HuH-7 (cell line): ENCODE data around the gene AIFM2.
"Not testable (repeated sequence)": the region's sequence is repeated elsewhere in the genome, so short reads cannot be mapped to it uniquely, and the experiment has no call there.

Experiments
- DNase-seq: peaks from one replicate; pipeline ENCODE4 v3.0.0; 2011; ENCODE audit warnings: low spot score

The AIFM2 gene

DNA sequence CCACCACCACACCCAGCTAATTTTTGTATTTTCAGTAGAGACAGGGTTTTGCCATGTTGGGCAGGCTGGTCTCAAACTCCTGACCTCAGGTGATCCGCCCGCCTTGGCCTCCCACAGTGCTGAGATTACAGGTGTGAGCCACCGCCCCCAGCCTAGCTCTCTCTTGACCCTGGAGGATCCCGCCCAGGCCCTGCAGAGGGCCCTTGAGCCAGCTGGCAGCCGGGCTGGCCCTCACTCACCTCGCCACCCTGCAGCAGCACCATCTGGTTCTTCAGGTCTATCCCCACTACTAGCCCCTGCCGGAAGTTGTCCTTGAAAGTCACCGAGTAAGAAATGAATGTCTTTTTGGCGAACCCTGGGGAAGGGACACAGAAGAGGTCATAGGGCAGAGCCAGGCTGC lies 9.5 kb downstream of the AIFM2 start:
- DNase-seq, result not testable (repeated sequence)

DNA sequence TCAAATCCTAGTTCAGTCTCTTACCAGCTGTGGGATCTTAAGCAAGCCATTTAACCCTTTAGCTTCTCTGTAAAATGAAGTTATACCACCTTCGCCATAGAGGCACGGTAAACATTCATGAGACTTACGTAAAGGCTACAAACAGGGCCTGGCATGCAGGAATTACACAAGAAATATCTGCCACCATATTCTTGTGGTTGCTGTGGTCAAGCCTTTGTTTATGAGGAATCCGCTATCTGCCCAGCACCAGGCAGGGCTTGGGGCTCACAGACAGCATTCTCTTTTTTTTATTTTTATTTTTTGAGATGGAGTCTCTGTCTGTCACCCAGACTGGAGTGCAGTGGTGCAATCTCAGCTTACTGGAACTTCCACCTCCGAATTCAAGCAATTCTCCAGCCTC lies 9.9 kb downstream of the AIFM2 start:
- DNase-seq, result no peak

DNA sequence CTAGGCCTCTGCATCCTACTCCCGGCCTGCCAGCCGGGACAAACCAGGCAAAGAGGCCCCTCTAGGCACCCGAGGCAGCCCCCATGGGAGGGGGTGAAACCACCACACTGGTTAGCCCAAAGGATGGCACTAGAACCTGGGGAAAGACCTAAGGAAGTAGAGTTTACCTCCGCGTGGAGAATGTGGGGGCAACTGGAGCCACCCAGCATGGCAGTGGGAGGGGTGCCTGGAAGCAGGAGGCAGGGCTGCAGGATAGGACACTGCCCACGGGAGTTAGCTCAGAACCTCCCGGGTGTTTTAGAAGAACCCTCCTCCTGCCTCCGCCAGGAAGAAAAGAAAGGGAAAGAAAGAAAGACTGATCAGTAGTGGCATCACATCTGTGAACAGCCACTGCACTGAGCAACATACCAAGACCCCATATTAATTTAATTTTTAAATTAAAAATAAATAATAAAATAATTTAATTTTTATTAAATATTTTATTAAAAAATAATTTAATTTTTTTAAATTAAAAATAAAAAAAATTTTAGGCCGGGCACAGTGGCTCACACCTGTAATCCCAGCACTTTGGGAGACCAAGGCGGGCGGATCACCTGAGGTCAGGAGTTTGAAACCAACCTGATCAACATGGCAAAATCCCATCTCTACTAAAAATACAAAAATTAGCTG lies 11.2 kb downstream of the AIFM2 start:
- no peak for DNase-seq

DNA sequence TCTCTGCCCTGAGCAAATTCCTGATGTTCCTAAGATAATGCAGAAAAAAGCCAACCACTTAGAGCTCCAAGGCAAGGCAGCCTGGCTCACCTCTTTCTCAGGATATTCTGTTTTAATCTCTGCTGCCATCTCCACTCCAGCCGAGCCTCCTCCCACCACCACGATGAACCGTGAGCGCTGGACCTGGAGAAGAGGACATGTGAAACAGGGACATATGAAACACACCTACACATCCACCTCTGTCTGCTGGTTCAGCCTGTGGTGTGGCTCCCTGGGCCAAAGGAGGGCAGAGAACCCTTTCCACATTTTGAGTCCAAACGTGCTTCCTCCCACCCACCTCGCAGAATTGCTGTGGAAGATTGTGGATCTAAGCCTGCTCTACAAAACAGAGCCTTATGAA lies 12.2 kb downstream of the AIFM2 start:
- DNase-seq, result no peak

DNA sequence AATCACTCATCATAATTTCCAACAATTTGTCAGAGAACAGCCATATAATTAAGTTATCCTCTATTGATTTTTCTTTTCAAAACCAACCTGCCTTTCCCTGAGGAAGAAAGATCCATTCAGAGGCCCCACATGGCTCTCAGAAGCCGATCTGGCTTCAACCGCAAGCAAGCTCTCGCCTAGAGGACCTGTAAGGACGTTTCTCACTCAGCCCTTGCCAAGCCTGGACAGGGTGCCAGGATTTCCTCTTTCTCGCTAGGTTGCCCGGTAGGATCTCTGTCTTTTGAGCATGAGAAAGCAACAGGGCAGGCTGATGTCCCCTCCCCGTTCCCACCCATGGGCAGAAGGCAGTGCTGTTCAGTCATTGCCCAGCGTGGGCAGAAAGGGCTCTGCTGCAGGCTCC lies 13.0 kb downstream of the AIFM2 start:
- DNase-seq, result no peak

DNA sequence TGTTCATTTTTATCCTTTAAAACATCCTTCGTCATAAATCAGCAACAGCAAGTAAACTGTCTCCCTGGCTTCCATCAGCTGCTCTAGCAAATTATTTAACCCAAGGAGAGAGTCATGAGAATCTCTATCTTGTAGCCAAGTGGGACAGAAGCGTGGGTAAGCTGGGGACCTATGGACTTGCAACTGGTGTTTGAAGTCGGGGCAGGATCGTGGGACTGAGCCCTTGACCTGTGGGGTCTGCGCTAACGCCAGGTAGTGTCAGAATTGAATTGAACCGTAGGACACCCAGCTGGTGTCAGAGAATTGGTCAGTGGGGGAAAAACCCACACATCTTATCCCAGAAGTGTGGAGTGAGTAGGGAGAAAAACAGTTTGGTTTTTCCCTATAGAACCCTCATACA lies 13.4 kb downstream of the AIFM2 start:
- no peak for DNase-seq

DNA sequence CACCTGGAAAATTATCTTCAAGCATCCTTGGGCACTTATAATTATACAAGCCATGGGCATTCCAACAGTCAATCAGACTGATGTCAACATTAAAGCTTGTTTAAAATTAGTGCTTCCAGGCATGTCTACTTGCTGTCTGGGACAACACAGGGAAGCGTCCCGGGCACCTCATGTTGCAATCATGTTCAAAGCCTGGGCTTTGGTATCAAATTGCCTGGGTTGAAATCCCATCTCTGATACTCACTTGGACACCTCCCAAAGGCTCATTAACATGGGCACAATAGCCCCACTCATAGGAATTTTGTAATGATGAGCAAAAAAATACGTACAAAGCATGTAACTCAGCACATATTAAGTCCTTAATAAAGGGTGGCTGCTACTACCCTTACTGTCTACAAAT lies 14.4 kb downstream of the AIFM2 start:
- DNase-seq, result no peak

DNA sequence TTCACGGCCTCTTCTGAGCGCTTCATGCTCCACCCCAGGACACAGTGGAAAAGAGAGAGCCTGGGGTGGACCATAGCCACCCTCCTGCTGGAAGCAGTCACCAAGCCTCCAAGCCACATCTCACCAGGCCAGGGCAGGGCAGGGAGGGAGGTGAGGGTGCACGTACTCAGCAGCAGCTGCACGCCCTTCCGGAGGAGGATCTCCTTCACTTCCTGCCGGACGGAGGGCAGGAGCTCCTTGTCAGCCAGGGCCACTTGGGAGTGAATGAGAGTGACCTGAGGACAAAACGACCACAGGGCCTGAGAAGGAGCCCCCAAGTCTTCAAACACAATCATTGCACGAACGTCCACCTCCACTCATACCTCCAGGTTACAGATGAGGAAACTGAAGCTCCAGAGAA lies 15.0 kb downstream of the AIFM2 start:
- no peak for DNase-seq

DNA sequence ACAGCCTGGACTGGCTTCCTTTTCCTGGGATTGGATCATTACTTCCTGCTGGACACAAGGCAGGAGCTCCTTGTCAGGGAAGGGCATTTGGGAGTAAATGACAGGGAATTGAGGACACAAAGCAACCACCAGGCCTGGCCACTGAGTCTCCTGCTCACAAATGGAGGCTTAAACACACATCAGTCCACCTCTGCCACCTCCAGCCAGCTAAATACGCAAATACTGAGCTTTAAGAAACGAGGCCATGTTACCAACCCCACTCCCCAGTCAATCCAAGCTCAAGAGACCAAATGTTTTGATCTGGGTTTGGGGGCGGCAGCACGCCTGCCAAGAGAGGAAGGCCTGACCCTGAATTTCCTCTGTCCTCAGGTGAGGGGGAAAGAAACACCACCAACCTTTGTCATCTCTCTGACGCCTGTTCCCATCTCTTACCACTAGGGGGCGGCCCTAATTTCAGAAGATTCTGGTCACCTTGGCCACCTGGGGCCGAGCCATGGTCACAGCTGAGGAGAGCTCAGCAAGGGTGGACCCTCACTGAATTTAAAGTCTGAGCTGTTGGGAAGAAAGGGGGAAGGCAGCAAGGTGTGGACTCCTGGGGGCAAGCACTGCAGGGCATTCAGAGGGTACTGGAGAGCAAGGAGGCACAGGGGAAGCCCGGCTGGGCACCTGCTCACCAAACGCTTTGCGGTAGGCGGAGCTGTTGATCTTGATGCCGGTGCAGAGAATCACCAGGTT lies 16.5 kb downstream of the AIFM2 start:
- peak; percentile 66 for DNase-seq

DNA sequence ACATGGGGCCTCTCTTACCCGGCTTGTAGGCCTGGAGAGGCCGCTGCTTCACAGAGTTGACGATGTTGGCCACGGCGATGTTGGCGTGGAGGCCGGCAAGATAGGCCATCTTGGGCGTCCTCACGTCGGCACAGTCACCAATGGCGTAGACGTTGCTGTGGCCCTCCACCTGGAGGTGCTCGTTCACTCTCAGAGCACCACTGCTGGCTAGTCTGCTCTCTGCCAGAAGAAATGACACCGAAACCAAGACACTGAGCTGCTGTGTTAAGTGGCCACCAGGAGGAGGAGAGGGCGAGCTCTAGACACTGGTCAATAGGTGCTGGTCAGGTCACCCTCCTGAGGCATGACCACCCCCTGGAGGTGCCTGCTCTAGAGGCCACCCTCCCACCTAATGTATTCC lies 17.7 kb downstream of the AIFM2 start:
- no peak for DNase-seq

DNA sequence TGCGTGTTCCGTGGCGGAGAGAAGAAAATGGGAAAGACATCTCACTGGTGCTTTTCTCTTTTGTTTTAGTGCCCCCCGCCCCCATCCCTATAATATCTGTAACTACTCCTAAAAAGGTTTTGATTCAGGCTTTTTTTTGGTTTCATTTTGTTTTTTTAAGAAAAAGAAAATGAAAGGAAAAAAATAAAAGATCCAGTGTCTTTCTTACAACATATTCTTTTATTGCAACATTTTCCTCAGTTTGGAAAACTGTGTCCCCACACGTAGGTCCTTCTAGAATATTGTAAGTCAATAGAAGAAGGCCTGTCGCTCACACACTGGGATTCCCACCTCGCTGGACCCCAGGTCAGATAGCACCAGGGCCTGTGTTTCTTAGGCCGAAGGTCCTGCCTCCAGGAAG lies 20.6 kb downstream of the AIFM2 start:
- no peak for DNase-seq

DNA sequence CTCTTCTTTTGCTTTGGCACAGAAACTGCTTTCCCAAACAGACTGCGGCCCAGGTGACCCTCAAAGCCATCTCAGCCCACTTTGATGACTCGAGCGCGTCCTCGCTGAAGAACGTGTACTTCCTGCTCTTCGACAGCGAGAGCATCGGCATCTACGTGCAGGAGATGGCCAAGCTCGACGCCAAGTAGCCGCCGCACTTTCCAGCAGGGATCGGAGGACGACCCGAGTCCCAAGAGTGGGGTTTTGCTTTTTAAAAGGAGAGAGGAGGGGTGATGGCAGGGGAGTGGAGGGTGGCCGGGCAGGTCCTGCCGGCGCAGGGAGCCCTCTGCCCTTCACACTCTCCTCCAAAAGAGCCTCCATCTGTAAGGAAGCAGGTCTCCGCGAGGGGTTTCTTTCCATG lies 21.1 kb downstream of the AIFM2 start:
- no peak for DNase-seq

DNA sequence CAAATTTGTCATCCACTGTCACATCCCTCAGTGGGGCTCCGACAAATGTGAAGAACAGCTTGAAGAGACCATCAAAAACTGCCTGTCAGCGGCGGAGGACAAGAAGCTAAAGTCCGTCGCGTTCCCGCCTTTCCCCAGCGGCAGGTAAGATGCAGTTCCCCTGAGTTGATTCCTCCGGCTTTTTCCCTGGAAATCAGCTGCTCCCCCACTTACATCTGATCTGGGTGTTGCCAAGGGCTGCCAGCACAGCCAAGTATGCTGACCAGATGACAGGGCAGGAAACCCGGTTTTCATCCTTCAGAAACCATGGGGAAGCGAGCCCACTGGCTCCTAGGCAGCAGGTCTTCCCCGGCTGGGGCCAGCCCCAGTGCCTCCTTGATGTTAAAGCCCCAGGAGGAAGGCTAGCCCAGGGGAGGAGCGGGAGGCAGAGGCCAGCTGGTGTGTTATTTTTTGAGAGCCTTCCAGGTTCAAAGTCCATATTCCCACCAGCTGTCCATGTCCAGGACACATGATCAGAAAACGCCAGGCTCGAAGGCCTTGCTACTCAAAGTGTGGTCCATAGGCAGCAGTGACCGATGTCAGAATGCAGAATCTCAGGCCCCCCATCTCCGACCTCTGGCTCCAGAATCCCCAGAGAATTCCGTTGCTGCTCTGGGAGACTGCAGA lies 23.4 kb downstream of the AIFM2 start:
- no peak for DNase-seq

DNA sequence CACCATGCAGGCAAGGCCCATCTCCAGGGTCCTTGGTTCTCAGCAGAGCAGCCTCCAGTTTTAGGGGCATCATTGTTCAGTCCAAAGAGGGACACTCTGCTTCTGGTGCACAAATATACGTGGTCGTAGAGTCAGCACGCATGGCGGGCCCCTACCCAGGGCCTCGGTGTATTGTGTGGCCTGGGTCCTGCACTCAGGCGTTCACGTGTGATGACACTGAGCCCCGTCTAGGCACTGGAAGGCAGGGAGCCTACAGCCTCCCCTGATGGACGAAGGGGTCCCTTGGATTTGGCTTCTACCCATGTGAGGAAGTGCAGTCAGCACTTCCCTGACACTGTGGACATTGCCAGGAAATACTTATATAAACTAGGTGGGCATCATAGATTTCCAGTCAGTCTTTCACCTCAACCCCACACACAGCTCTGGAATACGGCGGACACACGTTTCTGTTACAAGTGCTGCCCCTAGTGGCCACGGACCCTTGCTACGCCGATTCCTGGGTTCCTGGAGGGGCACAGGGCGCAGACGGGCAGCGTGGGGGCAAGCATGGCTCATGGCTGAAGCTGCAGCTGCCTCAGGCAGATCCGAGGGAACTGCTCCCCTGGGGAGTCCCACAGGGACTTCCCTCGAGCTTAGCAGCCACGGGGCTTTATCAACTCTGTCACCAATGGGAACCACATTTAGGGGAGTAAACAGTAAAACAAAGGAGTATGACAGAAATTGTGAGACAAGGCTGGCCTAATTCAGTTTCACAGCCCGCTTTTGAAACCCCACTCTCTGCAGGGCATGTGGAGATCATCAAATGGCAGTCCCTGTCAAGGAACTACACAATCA lies 25.4 kb downstream of the AIFM2 start:
- DNase-seq, result peak; percentile 49

DNA sequence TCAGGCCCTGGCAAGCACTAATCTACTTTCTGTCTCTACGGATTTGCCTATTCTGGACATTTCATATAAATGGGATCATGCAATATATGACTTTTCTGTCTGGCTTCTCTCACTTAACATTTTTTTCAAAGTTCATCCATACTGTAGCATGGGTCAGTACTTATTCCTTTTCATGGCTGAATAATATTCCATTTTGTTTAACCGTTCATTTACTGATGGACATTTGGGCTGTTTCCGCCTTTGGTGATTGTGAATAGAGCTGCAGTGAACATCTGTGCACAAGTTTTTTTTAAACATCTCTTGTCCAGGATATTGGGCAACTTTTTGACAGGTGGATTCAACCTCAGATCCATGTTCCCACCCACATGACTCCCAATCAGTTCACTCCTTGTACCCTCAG lies 31.0 kb downstream of the AIFM2 start:
- no peak for DNase-seq

DNA sequence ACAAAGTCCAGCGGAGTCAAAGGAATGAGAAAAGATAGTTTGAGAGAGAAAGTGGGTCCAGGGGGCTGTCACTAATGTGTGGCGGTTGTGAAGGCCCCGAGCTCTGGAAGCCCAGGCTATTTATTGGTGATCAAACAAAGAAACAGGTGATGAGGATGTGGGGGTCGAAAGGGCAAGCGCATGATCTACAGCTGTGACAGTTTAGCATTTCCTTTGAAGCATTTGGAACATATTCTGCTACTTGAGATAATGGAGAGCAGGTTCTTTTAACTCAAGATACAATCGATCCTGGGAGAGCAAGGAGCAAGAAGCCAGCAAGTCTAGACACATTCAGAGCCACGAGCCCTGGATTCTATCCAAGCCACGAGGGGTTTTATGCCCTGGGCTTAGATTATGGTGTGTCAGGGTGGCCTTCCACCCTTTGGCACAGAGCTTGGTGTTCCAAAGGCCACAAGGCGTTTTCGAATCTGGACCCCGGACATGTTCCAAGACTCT lies 31.5 kb downstream of the AIFM2 start:
- DNase-seq, result not testable (repeated sequence)

DNA sequence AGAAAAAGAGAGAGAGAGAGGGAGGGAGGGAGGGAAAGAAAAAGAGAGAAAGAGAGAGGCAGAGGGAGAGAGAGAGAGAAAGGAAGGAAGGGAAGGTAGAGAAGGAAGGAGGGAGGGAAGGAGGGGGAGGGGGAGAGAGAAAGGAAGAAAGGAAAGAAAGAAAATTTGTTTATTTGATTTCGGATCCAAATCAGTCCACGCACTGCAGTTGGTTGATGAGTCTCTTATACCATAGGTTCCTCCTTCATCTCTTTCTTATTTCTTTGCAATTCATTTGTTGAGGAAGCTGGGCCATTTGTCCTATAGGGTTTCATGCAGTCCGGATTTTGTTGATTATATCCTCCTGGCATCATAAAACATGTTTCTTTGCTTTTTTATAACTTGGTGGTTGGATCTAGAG lies 34.4 kb downstream of the AIFM2 start:
- no peak for DNase-seq

DNA sequence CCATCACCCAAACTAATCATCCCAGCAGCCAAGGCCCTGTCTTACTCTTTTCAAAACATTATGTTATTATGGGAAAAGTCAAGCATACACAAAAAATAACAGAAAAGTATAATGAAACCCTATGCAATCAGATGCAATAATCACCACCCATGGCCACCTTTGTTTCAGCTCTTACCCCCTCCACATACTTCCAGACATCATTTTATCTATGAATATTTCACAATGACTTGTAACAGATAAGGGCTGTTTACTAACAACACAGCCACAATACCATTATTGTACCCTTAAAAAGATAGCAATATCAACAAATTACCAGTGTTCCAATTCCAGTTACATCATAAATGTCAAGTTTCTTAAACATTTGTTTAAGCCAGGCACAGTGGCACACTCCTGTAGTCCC lies 35.2 kb downstream of the AIFM2 start:
- DNase-seq, result no peak

DNA sequence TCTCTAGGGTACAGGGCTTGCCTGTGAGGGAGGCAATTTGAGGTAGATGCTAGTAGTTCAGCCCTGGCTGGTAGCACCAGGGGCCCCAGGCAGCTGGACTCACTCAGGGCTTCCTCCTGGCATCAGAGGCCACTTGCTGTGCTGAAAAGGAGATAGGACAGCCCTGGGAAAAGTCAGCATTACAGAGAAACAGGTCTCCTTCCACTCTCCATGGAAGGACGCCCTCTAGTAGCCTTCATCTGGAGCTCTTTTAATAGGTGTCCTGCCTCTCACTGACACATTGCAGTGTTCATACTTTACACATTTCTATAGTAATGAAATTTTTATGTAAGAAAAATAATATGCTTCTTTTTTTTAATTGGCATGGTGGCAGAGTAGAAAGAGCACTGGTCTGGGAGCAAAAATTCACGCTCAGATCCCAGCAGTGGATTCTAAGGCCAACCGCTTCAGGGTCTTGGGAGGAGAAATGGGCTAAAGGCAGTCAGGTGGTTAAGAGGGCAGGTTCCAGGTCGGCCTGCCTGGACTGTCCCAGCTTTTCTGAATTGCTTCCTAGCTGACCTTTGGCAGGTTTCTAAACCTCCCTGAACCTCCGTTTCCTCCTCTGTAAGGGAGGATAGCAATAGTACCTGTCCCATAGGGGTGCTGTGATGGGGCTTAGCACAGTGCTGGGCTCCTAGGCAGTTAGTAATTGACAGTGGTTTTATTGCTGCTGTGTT lies 35.8 kb downstream of the AIFM2 start:
- DNase-seq, result no peak

DNA sequence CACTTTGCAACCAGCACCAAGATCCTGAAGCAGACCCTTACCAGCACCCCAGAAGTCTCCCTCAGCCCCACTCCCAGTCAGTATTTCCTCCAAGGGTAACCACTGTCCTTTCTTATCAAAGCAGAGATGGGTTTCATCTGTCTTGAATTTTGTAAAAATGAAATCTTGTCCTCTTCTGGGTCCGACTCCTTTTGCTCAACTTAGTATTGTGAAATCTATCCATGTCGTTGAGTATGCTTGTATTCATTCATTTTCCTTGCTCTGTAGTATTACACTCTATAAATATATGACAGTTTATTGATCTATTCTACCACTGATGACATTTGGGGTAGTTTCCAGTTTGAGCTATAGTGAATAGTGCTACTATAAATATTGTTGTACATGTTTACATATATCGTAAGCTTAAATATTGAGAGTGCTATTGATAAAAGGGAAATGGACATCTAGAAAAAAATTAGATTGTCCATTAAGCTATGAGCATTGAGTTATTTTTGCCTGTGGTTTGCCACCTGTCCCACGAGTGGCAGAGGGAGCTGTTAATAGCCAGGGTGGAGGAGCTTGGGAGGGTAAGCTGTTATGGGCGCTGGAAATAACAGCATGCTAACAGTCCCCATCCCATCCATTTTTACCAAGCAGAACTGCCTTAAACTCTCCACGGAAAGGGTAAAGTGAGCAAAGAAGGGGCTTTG lies 36.5 kb downstream of the AIFM2 start:
- DNase-seq, result no peak

DNA sequence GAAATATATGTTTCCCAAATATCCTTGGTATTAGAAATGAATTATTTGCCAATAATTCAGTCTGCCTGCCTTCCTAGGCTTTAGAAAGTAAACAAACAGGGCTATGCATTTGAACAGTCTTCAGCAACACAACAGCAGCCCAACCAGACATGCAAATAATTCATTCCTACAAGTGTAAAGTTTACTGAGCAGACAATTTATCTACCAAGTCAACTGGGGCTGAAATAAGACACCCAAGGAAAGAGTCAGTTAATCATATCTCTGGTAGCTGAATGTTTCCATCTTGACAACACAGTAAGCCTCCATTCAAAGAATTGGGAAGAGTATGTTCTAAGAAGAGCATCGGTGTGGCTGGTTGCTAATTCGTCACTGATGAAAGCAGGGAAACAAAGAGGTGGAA lies 38.4 kb downstream of the AIFM2 start:
- DNase-seq, result no peak
